Memory B cell (primary cell): ENCODE measurements around the gene TMEM144.

ENCODE experiments used
- ATAC-seq: fragments of 150-1000 bp; cut with Tn5 transposase; 2 replicates; pipeline ENCODE4 v1.10.0; 2021; ENCODE audit warnings: low read depth, mild to moderate bottlenecking, moderate library complexity
- DNase-seq, 2 donors: peaks; one replicate each; pipeline ENCODE4 v3.0.0; 2022; ENCODE audit warnings: low spot score in 2 of 2
- H3K27ac Mint-ChIP-seq: one replicate; pipeline ENCODE4 v1.8.0; 2022; ENCODE audit warnings: mild to moderate bottlenecking, moderate library complexity, mixed read lengths
- H3K27me3 Mint-ChIP-seq: one replicate; pipeline ENCODE4 v1.8.0; 2022; ENCODE audit warnings: mixed read lengths
- H3K36me3 Mint-ChIP-seq: one replicate; pipeline ENCODE4 v1.8.0; 2022; ENCODE audit warnings: mild to moderate bottlenecking, mixed read lengths
- H3K4me1 Mint-ChIP-seq: one replicate; pipeline ENCODE4 v1.8.0; 2022; ENCODE audit warnings: mixed read lengths
- H3K4me3 Mint-ChIP-seq: one replicate; pipeline ENCODE4 v1.8.0; 2022; ENCODE audit warnings: mild to moderate bottlenecking, moderate library complexity, mixed read lengths
- H3K9me3 Mint-ChIP-seq: one replicate; pipeline ENCODE4 v1.8.0; 2022; ENCODE audit warnings: mixed read lengths

The TMEM144 gene

DNA sequence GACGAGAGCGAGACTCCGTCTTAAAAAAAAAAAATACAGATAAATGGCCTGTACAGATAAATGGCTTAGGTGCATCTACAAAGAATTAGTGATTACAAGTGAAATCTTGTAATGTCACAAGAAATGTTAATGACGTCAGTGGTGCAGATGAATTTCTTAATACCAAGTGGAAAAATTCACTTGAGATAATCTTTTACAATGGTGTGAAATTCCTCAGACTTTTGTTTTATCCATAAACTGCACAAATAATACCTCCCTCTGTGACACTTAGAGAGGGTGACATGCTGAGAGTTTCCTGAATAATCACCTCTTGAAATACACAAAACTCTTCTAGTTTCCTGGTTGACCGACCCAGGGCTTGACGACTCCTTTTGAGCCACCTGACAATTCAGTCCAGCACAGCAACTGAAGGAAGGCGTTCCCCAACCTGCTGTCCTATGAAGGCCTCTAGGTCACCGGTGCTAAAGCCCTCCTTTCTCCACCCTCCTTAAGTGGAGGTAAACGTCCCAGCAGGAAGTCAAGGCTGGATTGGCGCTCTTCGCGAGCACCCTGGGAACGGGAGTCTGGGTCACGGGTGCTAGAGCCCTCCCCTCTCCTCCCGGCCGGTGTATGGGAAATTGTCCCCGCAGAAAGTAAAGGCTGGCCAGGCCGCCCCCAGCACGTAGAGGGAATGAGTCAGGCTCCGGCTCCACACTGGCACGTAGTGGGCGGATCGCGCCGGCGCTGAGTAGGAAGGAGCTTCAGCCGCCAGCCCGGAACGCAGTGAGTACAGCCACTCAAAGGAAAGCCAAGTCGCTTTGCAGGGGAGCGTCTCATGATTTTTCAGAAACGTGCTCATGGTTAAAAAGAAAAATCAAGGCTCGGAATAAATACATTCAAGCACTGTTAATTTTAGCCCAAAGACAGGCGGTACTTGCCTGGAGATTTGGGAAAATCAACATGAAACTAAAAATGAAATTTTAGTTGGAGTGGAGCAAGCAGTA lies at the start of gene TMEM144:
TMEM144 (plus strand) TSS at position 662 of the 983 bp plus-strand sequence. CDS start 2,182 bp downstream, outside the sequence.
- Mint-ChIP-seq H3K4me3 (peak within 1 kb of the TSS; percentile 52), H3K27me3 (peaks cover 4% of the 10 kb centered on the region), H3K9me3 (peaks cover 3% of the 10 kb centered on the region), H3K36me3 (no peaks in the 10 kb centered on the region), H3K4me1 (no peaks in the 10 kb centered on the region), H3K27ac (no peak within 1 kb of the TSS)
- no peak for DNase-seq
- no peak for ATAC-seq

DNA sequence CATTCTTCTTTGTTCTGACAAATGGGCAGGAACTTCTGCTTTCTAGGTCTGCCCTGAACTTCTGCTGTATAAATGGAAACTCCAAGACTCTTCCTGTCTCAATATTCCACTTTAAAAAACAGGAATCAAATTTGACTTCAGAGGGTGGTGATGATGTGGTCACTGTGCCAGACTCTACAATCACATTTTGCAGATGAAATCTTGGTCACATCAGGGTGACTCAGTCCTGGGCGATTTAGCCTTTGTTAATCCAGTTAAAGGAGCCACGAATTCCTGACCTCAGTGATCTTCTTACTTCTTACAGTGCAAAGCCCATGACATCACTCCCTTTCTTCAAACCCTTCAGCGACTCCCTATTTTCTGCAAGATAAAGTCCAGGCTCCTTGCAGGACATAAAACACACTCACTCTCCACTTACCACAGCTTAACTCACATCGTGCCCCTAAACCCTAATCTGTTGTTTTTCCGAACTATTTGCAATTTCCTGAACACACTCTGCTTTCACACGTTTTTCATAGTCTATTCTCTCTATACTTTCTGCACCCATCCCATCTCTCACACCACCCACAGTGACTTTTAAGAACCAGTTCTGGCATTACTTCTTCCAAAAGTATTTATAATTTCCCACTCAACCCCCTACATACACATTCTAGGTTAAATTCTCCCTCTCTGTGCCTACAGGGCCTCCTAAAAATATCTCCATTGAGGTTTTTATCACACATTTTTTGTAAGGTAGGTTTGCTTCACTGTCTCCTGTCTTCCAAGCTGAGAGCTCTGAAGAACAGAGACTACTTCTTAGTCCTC lies 48.5 kb upstream of the TMEM144 start:
- no peak for DNase-seq
- no peaks in the 10 kb centered on the region for H3K36me3 Mint-ChIP-seq
- no peak overlapping the region for H3K4me3 Mint-ChIP-seq
- peaks cover 2% of the 10 kb centered on the region for H3K27me3 Mint-ChIP-seq
- no peaks in the 10 kb centered on the region for H3K9me3 Mint-ChIP-seq
- no peaks in the 10 kb centered on the region for H3K4me1 Mint-ChIP-seq
- no peak for ATAC-seq
- H3K27ac Mint-ChIP-seq = no peak overlapping the region

DNA sequence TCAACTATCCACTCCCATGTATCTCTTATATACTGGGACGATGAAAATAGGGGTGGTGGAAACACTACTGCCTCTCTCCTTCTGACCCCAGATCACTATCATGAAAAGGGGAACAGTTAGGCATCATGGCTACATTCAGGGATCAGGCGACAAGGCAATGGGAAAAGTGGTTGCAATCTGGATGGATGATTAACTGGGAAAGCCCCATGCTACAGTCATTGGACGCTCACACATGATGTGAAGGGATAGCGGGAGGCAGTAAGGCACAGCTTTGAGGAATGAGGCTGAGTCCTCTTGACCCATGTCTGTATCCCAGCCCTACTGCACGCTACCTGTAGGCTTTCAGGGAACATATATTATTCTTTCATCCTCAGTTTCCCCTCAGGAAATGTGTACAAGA lies 47.7 kb upstream of the TMEM144 start:
- Mint-ChIP-seq H3K27me3 (peaks cover 2% of the 10 kb centered on the region), H3K9me3 (no peaks in the 10 kb centered on the region), H3K4me1 (no peaks in the 10 kb centered on the region), H3K36me3 (no peaks in the 10 kb centered on the region), H3K4me3 (no peak overlapping the region), H3K27ac (no peak overlapping the region)
- DNase-seq (no peak), ATAC-seq (no peak)

DNA sequence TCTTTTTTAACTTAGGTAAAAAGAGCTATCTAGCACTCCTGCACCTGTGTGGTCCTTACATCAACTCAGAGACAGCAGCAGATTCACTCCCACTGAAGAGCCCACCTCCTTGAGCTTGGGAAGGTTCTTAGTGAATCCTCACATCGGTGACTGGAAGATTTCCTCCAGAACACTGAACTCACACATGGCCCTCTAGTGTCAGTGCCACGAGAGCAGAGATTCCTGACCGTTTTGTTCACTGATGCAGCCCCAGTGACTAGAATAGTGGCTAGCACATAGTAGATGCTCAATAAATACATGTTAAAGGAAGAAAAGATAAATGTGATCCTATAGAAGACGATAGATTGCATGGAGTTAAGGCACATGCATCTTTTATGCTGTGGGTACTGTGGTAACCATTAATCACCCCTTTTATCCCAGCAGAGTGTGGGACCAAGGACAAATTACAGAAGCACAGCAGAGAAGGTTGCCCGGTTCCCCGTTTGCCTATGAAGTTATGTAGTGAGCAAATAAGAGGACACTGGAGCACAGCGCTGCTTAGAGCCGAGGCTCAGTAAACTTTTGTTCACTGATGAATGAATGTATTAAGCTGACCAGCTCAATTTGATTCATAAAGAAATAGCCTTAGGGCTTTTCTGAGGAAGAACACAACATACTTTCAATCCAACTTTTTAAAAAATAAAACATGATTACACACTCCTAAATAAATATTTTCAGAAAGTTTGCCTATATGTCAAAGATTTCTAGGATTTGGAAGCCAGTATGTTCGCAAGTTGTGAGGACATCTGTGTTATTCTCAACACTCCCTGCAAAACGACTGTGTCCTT lies 46.1 kb upstream of the TMEM144 start:
- no peak for ATAC-seq
- H3K4me3 Mint-ChIP-seq = no peak overlapping the region
- peaks cover 2% of the 10 kb centered on the region for H3K27me3 Mint-ChIP-seq
- no peak for DNase-seq
- no peaks in the 10 kb centered on the region for H3K36me3 Mint-ChIP-seq
- no peak overlapping the region for H3K27ac Mint-ChIP-seq
- H3K4me1 Mint-ChIP-seq = no peaks in the 10 kb centered on the region
- no peaks in the 10 kb centered on the region for H3K9me3 Mint-ChIP-seq

DNA sequence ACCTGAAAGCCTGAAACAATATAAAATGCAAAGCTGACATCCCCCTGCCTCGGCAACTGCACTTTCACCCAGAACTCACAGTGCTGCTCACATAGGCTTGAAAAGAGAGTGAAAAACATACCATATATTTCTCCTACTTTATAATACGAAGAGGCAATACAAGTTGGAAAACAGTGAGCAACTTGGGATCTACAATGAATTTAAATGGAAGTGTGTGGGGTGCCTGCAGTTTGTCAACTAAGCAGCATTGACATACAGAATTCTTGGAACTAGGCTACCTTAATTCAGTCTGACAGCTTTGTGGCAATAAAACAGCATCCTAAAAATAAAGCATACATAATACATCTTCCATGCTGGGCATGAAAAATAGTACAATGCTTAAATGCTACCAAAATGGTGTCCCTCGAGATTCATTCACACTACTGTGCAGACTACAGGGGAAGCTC lies 45.5 kb upstream of the TMEM144 start:
- Mint-ChIP-seq H3K4me3 (no peak overlapping the region), H3K4me1 (no peaks in the 10 kb centered on the region), H3K27ac (no peak overlapping the region), H3K36me3 (no peaks in the 10 kb centered on the region), H3K9me3 (no peaks in the 10 kb centered on the region), H3K27me3 (peaks cover 2% of the 10 kb centered on the region)
- DNase-seq (no peak), ATAC-seq (no peak)

DNA sequence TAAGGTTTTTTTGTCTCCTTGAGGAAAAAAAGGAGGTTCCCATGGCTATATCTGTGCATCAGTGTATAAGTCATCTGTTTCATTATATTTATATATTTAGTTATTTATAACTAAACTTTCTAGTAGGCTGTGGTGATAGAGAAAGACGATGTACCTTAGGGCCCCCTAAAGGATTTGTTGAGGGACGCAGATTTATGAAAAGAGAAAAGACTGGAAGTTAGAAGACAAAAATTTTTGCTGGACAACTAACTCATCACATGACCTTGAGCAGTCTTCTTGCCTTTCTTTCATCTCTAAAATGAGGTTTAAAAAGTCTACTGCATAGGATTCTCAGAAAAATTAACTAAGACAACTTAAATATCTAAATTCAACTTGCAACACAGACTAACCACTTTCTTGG lies 43.6 kb upstream of the TMEM144 start:
- Mint-ChIP-seq H3K27me3 (peaks cover 2% of the 10 kb centered on the region), H3K4me1 (no peaks in the 10 kb centered on the region), H3K36me3 (no peaks in the 10 kb centered on the region), H3K4me3 (no peak overlapping the region), H3K9me3 (no peaks in the 10 kb centered on the region), H3K27ac (no peak overlapping the region)
- DNase-seq = no peak
- no peak for ATAC-seq

DNA sequence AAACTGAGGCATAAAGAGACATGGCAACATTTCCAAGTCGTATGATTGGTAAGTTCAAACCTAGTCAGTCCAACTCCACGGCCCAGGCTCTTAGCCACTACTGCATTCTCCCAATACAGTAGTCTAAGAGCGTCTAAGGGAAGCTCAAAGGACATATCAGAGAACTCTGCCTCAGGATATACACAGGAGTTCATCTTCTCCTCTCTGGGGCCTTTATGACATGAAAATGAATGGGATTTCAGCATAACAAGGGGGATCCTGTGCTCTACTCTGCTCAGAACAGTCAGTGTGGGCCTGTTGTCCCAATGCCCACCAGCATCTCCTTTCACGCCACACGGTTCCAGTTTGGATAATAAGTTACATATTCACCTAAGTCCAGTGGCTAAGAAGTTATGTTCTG lies 41.7 kb upstream of the TMEM144 start:
- H3K36me3 Mint-ChIP-seq = no peaks in the 10 kb centered on the region
- peaks cover 2% of the 10 kb centered on the region for H3K4me1 Mint-ChIP-seq
- no peaks in the 10 kb centered on the region for H3K9me3 Mint-ChIP-seq
- DNase-seq = no peak
- no peak for ATAC-seq
- no peak overlapping the region for H3K4me3 Mint-ChIP-seq
- H3K27ac Mint-ChIP-seq = no peak overlapping the region
- H3K27me3 Mint-ChIP-seq = no peaks in the 10 kb centered on the region

DNA sequence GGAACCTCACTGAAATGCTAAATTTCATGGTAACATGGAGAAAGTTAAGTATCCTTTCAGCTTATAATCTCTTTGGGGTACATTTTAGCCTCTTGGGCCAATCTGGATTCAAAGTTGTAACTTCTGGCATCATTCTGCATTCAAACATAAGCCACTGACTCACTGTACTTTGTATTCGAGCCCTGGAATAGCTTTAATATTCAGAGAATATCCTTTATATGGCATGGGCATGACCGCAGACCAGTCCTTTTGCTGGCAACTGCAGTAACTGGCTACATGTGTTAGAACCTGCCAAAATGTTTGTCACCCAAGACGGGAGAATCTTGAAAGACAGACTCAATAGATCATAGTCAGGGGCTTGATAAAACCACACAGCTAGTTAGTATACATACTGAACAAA lies 40.8 kb upstream of the TMEM144 start:
- H3K27me3 Mint-ChIP-seq = no peaks in the 10 kb centered on the region
- no peak overlapping the region for H3K4me3 Mint-ChIP-seq
- no peak for DNase-seq
- H3K36me3 Mint-ChIP-seq = no peaks in the 10 kb centered on the region
- peaks cover 2% of the 10 kb centered on the region for H3K4me1 Mint-ChIP-seq
- H3K27ac Mint-ChIP-seq = no peak overlapping the region
- ATAC-seq = no peak
- no peaks in the 10 kb centered on the region for H3K9me3 Mint-ChIP-seq

DNA sequence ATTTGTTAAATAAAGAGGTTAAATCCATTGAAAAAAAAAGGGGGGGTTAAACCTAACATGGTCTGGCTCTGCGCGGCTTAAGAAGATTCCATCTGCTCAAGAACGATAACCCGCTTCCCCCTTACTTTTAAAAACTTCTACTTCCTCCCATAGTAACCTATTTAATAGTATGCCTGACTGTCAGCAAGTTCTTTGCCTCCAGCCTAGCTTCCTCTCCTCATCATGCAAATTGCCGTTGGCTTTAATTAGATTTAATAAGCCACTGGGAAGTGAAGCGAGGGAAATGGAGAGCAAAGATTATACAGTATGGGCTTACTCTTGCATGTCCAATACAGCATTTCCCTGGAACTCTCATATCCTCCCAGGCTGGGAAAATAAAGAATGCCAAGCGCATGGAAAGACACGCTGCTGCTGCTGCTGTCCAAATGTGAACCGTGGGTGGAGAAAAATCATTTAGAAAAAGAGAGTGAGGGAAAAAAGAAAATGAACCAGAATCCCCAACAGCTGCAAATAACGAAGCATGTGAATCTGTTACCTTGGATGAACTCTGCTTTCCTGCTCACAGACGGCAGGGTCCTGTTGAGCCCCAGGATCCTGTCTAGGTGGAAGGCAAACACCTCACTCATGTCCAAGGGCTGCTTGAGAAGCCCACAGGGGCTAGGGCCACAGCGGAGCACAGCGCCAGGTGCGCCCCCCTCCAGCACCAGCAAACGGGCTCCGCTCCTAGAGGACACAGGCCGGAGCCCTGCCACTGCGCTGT lies 40.2 kb upstream of the TMEM144 start:
- DNase-seq (no peak), ATAC-seq (no peak)
- Mint-ChIP-seq H3K4me3 (no peak overlapping the region), H3K9me3 (no peaks in the 10 kb centered on the region), H3K36me3 (no peaks in the 10 kb centered on the region), H3K4me1 (peaks cover 2% of the 10 kb centered on the region), H3K27ac (no peak overlapping the region), H3K27me3 (no peaks in the 10 kb centered on the region)

DNA sequence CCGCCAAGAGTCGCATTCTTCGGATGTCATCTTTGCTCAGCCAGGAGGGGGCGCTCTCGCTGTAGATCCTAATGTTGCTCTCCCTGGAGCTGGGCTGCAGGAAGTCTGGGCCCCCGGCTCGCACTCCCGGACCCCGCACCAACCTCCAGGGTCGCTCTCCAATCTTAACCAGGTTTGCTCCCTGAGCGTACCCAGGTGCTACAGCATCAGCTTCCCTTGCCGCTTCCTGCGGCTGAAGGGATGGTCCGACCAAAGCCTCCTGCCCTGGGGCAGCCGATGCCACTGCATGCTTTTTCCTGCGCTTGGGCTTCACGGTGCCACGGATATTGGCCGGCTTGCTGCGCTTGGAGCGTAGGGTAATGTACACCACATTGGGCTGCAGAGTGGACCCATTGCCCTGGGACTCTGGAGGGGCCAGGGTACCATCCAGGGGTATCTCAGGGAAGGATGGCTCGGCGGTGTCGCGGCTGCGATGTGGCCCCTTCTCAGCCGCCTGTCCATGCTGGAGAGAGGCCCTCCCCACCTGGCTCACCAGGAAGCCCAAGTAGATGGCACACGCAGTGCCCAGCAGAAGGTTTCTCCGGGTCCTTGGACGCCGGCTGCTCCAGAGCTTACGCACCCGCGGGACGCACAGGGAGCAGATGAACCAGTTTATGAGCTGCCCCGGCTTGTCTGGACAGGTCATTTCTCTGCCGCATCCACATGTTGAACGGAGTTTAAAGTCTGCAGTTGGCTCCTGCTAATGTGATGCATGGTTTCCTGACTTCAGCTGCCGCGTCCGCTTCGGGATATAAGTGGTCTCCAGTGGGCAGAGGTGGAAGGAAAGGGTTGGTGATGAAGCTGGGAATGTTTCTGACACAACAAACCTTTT lies 39.4 kb upstream of the TMEM144 start:
- Mint-ChIP-seq H3K27ac (no peak overlapping the region), H3K27me3 (no peaks in the 10 kb centered on the region), H3K36me3 (no peaks in the 10 kb centered on the region), H3K9me3 (no peaks in the 10 kb centered on the region), H3K4me3 (no peak overlapping the region), H3K4me1 (peaks cover 2% of the 10 kb centered on the region)
- DNase-seq (no peak), ATAC-seq (no peak)

DNA sequence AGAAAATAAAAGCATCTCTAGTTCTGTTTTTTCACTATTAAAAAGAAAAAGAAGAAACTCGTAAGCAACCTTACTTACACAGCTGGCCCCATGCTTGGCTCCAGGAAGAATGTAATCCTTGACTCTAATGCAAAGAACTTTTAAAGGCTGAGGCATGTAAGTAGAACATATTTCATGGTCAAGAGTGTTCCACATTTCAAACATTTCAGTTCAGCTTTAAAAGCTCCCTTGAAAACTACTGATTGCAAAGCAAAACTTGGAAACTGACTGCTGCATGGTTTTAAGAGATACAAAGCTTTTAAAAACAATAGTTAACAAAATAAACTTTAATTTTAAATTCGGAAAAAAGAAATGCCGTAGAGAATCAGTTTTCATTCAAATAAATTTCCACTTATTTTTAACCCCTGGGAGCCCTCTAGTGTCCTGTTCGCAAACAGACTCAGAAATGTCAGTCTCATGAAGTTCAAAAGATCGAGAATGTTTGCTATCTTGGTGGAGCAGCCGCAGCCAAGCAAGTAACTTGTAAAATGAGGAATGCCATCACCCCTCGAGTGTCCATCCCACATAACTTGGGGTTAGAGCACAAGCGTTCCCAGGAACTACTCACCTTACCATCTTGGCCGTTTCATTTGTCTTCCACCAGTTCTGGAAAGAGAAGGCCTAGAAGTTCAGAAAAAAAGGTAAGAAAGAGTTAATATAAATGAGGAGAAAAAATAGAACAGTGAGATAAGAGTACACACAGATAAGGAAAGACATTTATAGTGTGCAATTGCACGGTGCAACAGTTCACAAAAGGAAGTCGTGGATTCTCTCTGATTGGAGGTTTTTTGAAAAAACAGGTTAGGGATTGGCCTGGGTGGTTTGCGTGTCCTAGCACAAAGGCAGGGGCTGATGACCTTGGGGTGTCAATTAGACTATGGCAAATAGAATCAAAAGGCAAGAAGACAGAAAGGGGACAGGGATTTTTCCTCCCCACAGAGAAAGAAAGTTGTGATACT lies 37.7 kb upstream of the TMEM144 start, which contains the start of gene GASK1B:
GASK1B (minus strand) TSS at position 765 of the 998 bp plus-strand sequence. CDS start 1,650 bp downstream, outside the sequence.
- DNase-seq (no peak), ATAC-seq (no peak)
- Mint-ChIP-seq H3K4me3 (no peak within 1 kb of the TSS), H3K27me3 (no peaks in the 10 kb centered on the region), H3K36me3 (no peaks in the 10 kb centered on the region), H3K27ac (no peak within 1 kb of the TSS), H3K9me3 (no peaks in the 10 kb centered on the region), H3K4me1 (peaks cover 2% of the 10 kb centered on the region)
